WERI-Rb-1 (cell line): ENCODE results near the gene RAD50.

ENCODE experiments used
- DNase-seq: peaks from one replicate; pipeline ENCODE4 v3.0.0-alpha.2; 2020
- H3K27ac ChIP-seq: fragments of 250-450 bp; sonication (Bioruptor Pico); 2 replicates; pipeline ENCODE4 v1.5.1; 2020; ENCODE audit warnings: mild to moderate bottlenecking, moderate library complexity
- H3K27me3 ChIP-seq: fragments of 250-450 bp; sonication (Bioruptor Pico); 2 replicates; pipeline ENCODE4 v1.5.1; 2021; ENCODE audit warnings: mild to moderate bottlenecking, low read depth, moderate library complexity; ENCODE audit not compliant: insufficient read depth, severe bottlenecking
- H3K36me3 ChIP-seq: fragments of 250-450 bp; sonication (Bioruptor Pico); 2 replicates; pipeline ENCODE4 v1.5.1; 2020; ENCODE audit warnings: mild to moderate bottlenecking, moderate library complexity
- H3K4me3 ChIP-seq: 2 replicates; pipeline ENCODE4 v1.5.1; 2011; ENCODE audit warnings: low read depth, mild to moderate bottlenecking, control low read depth, low read length
- H3K9me3 ChIP-seq: fragments of 250-450 bp; sonication (Bioruptor Pico); 2 replicates; pipeline ENCODE4 v1.5.1; 2021; ENCODE audit warnings: mild to moderate bottlenecking, moderate library complexity; ENCODE audit not compliant: severe bottlenecking
- TF ChIP-seq, protein P1 (sequence below): IDR thresholded peaks from 2 replicates; pipeline ENCODE4 v1.5.1; 2011; ENCODE audit warnings: low read depth, mild to moderate bottlenecking, control low read depth, inconsistent platforms, low read length

The RAD50 gene

DNA sequence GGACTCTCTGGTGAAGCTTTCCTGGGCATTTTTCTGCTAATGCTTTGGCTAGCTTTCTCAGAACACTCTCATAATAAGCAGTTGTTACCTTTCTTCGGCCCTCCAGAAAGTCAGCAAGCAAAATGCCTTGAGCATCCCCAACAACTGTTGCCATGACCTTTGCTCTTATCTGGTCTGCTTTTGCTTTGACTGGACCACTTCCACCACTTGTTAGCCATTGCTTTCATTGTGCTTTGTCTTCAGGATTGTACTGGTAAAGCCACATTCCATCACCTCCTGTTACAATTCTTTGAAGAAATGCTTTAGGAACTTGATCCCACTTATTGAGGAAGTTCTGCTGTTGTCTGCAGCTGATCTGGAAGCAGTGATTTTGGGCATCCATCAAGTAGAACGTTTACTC is 35.7 kb downstream of the RAD50 start:
- no peak overlapping the region for H3K4me3 ChIP-seq
- no peaks in the 10 kb centered on the region for H3K9me3 ChIP-seq
- TF ChIP-seq, protein P1, sequence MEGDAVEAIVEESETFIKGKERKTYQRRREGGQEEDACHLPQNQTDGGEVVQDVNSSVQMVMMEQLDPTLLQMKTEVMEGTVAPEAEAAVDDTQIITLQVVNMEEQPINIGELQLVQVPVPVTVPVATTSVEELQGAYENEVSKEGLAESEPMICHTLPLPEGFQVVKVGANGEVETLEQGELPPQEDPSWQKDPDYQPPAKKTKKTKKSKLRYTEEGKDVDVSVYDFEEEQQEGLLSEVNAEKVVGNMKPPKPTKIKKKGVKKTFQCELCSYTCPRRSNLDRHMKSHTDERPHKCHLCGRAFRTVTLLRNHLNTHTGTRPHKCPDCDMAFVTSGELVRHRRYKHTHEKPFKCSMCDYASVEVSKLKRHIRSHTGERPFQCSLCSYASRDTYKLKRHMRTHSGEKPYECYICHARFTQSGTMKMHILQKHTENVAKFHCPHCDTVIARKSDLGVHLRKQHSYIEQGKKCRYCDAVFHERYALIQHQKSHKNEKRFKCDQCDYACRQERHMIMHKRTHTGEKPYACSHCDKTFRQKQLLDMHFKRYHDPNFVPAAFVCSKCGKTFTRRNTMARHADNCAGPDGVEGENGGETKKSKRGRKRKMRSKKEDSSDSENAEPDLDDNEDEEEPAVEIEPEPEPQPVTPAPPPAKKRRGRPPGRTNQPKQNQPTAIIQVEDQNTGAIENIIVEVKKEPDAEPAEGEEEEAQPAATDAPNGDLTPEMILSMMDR, result no peak
- DNase-seq, result no peak
- H3K27ac ChIP-seq, result no peak overlapping the region
- H3K27me3 ChIP-seq, result no peaks in the 10 kb centered on the region
- peaks cover 82% of the 10 kb centered on the region for H3K36me3 ChIP-seq

DNA sequence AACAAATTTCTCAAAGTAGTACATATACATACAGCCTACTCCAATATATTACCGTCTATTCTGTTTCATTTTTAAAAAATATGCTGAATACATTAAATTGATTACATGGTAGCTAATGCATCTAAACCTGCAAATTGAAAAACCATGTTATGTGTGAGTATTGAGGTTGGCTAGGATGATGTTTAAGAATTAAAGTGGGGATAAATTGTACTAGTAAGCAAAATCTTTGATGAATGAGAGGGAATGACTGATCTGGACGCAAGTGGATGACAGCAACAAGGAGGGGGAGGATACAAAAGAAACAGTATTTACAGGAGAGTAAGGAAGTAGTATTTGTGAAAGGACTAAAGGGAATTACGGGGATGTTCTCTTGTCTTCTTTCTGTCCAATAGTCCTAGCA is 37.4 kb downstream of the RAD50 start:
- Histone ChIP-seq H3K9me3 (no peaks in the 10 kb centered on the region), H3K4me3 (no peak overlapping the region), H3K36me3 (peaks cover 83% of the 10 kb centered on the region), H3K27me3 (no peaks in the 10 kb centered on the region), H3K27ac (no peak overlapping the region)
- TF ChIP-seq, protein P1, result no peak
- no peak for DNase-seq

DNA sequence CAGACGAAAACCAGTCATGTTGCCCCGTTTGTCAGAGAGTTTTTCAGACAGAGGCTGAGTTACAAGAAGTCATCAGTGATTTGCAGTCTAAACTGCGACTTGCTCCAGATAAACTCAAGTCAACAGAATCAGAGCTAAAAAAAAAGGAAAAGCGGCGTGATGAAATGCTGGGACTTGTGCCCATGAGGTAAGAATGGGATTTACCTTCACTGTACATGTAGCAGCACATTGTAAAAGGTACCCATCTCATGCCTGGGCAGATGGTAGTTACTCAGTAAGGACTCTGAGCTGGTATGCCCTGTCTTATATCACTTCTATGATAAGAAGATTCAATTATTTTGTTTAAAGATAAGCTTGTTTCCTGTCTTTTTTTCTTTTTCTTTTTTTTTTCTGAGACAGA is 38.8 kb downstream of the RAD50 start:
- Histone ChIP-seq H3K4me3 (no peak overlapping the region), H3K36me3 (peaks cover 73% of the 10 kb centered on the region), H3K27ac (no peak overlapping the region), H3K27me3 (no peaks in the 10 kb centered on the region), H3K9me3 (no peaks in the 10 kb centered on the region)
- no peak for DNase-seq
- TF ChIP-seq, protein P1, result no peak

DNA sequence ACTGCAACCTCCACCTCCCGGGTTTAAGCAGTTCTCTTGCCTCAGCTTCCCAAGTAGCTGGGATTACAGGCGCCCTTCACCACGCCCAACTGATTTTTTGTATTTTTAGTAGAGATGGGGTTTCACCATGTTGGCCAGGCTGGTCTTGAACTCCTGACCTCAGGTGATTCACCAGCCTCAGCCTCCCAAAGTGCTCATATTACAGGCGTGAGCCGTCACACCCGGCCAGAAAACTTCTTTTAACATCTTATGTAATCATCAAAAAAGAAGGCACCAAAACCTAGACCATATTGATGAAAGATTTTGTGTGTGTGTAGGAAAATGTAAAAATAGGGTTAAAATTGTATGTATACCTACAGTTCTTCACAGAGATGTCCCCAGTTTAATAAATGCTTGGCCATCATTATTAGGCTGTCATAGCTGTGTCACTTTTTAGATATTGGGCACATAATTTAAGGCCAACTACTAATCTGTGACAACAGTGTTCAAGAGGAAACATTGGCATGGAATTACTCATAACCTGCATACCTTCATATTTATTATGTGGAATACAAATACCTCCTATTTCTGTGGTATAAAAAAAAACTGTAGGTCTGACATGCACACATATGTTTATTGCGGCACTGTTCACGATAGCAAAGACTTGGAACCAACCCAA is 44.4 kb downstream of the RAD50 start:
- Histone ChIP-seq H3K9me3 (no peaks in the 10 kb centered on the region), H3K36me3 (peaks cover 40% of the 10 kb centered on the region), H3K27me3 (no peaks in the 10 kb centered on the region), H3K27ac (no peak overlapping the region), H3K4me3 (no peak overlapping the region)
- TF ChIP-seq, protein P1, result no peak
- DNase-seq, result no peak

DNA sequence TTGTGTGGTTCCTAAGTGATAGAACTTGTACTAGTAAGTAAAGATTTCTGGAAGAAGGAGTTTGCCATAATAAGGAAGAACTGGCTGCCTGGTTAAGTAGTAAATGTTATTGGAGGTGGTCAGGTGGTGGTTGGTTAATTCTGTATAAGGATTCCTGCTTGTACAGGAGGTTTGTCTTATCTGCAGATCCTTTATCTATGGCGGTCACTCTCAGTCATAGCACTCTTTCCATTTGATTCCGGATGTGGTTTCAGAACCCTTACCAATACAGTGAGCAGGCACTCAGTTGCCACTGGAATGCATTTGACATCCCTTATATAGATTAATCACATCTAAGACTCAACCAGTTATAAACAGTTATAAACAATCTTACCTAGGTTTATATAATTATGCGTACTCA is 50.3 kb downstream of the RAD50 start:
- no peaks in the 10 kb centered on the region for H3K27me3 ChIP-seq
- DNase-seq, result no peak
- peaks cover 51% of the 10 kb centered on the region for H3K36me3 ChIP-seq
- TF ChIP-seq, protein P1, result no peak
- no peaks in the 10 kb centered on the region for H3K9me3 ChIP-seq
- H3K27ac ChIP-seq, result no peak overlapping the region
- no peak overlapping the region for H3K4me3 ChIP-seq

DNA sequence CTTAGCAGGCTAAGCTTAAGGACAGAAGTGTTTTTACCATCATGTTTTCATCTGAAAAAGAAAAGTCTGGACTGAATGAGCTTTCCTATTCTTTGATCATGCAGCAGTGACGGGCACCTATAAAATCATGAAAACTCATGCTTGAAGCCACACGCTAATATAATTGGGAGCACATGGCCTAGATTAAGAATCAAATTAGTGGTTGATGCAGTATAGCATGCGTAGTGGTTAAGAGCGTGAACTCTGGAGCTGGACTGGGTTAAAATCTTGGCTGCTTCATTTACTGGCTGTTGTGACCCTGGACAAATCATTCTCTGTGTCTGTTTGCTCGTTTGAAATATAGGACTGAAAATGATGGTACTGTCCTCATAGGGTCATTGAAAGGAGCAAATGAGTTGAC is 51.3 kb downstream of the RAD50 start:
- Histone ChIP-seq H3K27ac (no peak overlapping the region), H3K36me3 (peaks cover 53% of the 10 kb centered on the region), H3K27me3 (no peaks in the 10 kb centered on the region), H3K4me3 (no peak overlapping the region), H3K9me3 (no peaks in the 10 kb centered on the region)
- DNase-seq, result no peak
- TF ChIP-seq, protein P1, result no peak
